ENCODE results near the gene POM121.
"Not testable (repeated sequence)": the region's sequence is repeated elsewhere in the genome, so short reads cannot be mapped to it uniquely, and the experiment has no call there.

POM121 gene

GRCh38 chr7:72924386-72924732 is 536 bp upstream of the POM121 start:
- no peak for TF ChIP-seq CTCF (conservative IDR thresholded peaks at IDR 0.05; ENCODE audit: low read depth, low read length)
- H3K4me3 ChIP-seq (ENCODE audit: low read depth, low read length), result peak overlapping the region; percentile 90
- DNase-seq (ENCODE audit: low read depth), result no peak

- peak overlapping the region; percentile 90 for H3K4me3 ChIP-seq (ENCODE audit: low read depth, low read length)
- TF ChIP-seq CTCF (conservative IDR thresholded peaks at IDR 0.05; ENCODE audit: low read depth, low read length), result no peak
- DNase-seq (ENCODE audit: low read depth), result peak; percentile 47
Measured at GRCh38 chr7:72925546-72926120, 738 bp downstream of the POM121 start.

GRCh38 chr7:72927791-72928190 is 2.9 kb downstream of the POM121 start:
- not testable (repeated sequence) for DNase-seq (ENCODE audit: low read depth); H3K4me3 ChIP-seq (ENCODE audit: low read depth, low read length)

- TF ChIP-seq CTCF (conservative IDR thresholded peaks at IDR 0.05; ENCODE audit: low read depth, low read length), result peak; percentile 10
- not testable (repeated sequence) for DNase-seq (ENCODE audit: low read depth); H3K4me3 ChIP-seq (ENCODE audit: low read depth, low read length)
Measured at GRCh38 chr7:72928216-72928615, 3.3 kb downstream of the POM121 start.

GRCh38 chr7:72942022-72942705 is 17.3 kb downstream of the POM121 start:
- not testable (repeated sequence) for DNase-seq (ENCODE audit: low read depth); H3K4me3 ChIP-seq (ENCODE audit: low read depth, low read length)

GRCh38 chr7:72942956-72943355 is 18.1 kb downstream of the POM121 start:
- not testable (repeated sequence) for H3K4me3 ChIP-seq (ENCODE audit: low read depth, low read length); DNase-seq (ENCODE audit: low read depth)

GRCh38 chr7:72944937-72945336 is 20.0 kb downstream of the POM121 start:
- not testable (repeated sequence) for DNase-seq (ENCODE audit: low read depth); H3K4me3 ChIP-seq (ENCODE audit: low read depth, low read length)

- H3K4me3 ChIP-seq (ENCODE audit: low read depth, low read length); DNase-seq (ENCODE audit: low read depth): not testable (repeated sequence)
Measured at GRCh38 chr7:72945597-72945996, 20.7 kb downstream of the POM121 start.

GRCh38 chr7:72946130-72946745 is 21.3 kb downstream of the POM121 start:
- peak; percentile 39 for TF ChIP-seq CTCF (conservative IDR thresholded peaks at IDR 0.05; ENCODE audit: low read depth, low read length)
- H3K4me3 ChIP-seq (ENCODE audit: low read depth, low read length); DNase-seq (ENCODE audit: low read depth): not testable (repeated sequence)

- not testable (repeated sequence) for DNase-seq (ENCODE audit: low read depth); H3K4me3 ChIP-seq (ENCODE audit: low read depth, low read length)
Measured at GRCh38 chr7:72948714-72949113, 23.8 kb downstream of the POM121 start.

GRCh38 chr7:72949276-72949675 is 24.4 kb downstream of the POM121 start:
- not testable (repeated sequence) for H3K4me3 ChIP-seq (ENCODE audit: low read depth, low read length); DNase-seq (ENCODE audit: low read depth)

- H3K4me3 ChIP-seq (ENCODE audit: low read depth, low read length); DNase-seq (ENCODE audit: low read depth): not testable (repeated sequence)
Measured at GRCh38 chr7:72949686-72950085, 24.8 kb downstream of the POM121 start.

- not testable (repeated sequence) for H3K4me3 ChIP-seq (ENCODE audit: low read depth, low read length); DNase-seq (ENCODE audit: low read depth)
Measured at GRCh38 chr7:72950432-72950831, 25.5 kb downstream of the POM121 start.

GRCh38 chr7:72953901-72954562 is 29.1 kb downstream of the POM121 start:
- peak overlapping the region; percentile 40 for H3K4me3 ChIP-seq (ENCODE audit: low read depth, low read length)
- DNase-seq (ENCODE audit: low read depth), result not testable (repeated sequence)
